Measurements from ENCODE around the gene ZMIZ1.

DNA sequence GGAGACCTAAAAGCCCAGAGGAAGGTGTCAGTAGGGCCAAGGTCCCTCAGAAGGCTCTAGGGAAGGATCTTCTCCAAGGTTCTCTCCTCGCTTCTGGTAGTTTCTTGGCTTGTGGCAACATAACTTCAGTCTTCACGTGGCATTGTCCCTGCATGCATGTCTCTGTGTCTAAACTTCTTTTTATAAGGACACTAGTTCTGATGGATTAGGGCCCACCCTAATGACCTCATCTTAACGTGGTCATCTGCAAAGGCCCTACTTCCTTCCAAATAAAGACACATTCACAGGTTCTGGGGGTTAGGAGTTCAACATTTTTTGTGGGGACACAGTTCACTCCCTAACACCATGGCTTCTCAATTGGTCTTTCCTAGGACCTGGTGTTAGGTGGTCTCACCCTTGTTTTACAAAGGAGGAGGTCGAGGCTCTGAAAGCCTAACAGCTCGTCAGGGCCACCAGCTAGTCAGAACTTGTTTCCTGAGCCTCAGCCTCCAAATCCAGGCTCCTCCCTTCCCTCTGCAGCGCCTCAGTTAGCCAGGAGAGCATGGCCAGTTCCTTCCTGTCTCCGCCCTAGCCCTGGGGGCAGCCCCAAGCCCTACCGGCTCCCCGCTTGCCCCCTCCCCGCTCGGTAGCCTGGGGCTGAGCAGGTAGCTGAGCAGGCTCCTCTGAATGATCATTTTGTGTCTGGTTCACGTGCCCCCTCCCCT, 168.8 kb downstream of the ZMIZ1 start:
- TF ChIP-seq, protein P1, sequence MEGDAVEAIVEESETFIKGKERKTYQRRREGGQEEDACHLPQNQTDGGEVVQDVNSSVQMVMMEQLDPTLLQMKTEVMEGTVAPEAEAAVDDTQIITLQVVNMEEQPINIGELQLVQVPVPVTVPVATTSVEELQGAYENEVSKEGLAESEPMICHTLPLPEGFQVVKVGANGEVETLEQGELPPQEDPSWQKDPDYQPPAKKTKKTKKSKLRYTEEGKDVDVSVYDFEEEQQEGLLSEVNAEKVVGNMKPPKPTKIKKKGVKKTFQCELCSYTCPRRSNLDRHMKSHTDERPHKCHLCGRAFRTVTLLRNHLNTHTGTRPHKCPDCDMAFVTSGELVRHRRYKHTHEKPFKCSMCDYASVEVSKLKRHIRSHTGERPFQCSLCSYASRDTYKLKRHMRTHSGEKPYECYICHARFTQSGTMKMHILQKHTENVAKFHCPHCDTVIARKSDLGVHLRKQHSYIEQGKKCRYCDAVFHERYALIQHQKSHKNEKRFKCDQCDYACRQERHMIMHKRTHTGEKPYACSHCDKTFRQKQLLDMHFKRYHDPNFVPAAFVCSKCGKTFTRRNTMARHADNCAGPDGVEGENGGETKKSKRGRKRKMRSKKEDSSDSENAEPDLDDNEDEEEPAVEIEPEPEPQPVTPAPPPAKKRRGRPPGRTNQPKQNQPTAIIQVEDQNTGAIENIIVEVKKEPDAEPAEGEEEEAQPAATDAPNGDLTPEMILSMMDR (IDR thresholded peaks at IDR 0.05) = no peak
- TF ChIP-seq EP300 (IDR thresholded peaks at IDR 0.05) = no peak
- TF ChIP-seq POLR2A (IDR thresholded peaks at IDR 0.05) = no peak
